Loucy (cell line): ENCODE data around the gene MYO10.

Experiments
- CTCF ChIP-seq: fragments of 200-600 bp; sonication (generic); conservative IDR thresholded peaks from 2 replicates; pipeline ENCODE4 v1.5.1; 2014; ENCODE audit warnings: mild to moderate bottlenecking, antibody characterized with exemption, low read length
- EZH2phosphoT487 ChIP-seq: fragments of 200-600 bp; IDR thresholded peaks from 2 replicates; pipeline ENCODE4 v1.6.1; 2018; ENCODE audit warnings: antibody characterized with exemption, mild to moderate bottlenecking, moderate library complexity, borderline replicate concordance

DNA sequence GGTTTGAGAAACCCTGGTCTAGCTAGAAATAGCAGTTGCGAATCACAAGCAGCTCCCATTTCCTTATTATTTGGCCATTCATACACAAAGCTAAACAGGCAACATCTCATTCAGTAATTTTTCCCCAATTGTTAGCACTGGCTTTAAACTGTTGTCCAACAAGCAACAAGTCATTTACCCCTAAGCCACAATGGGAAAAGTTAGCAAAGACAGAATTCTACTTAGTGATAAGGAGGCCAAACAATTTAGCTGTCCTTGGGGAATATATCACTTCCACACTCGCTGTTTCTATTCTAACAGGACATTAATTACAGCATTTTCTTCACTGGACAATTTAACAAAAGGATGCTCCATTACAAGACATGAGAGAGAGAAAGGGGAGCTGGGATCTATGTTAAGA lies 2.8 kb downstream of the MYO10 start:
- TF ChIP-seq CTCF (no peak), EZH2phosphoT487 (no peak)
